ENCODE data around the gene FKBP1B.
"Not testable (repeated sequence)": the region's sequence is repeated elsewhere in the genome, so short reads cannot be mapped to it uniquely, and the experiment has no call there.

Gene FKBP1B

GRCh38 chr2:24022975-24023575 lies 26.5 kb upstream of the FKBP1B start:
- no peak for DNase-seq (ENCODE audit: low read depth)

DNA sequence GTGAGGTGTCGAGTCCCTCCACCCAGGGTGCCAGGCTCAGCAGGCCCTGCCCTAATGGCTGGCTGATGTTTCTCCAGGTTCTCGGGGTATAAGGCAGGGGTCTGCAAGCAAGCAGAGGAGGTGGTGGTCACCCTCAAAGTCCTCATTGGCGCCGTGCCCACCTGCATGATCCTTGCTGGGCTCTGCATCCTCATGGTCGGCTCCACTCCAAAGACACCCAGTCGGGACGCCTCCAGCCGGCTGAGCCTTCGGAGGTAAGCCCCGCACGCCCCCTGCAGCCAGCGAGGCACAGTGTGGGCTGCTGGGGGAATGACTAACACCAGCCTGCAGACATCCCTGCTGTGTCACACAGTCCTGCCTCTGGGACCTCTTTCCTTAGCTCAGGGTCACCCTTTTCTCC lies 25.5 kb upstream of the FKBP1B start:
- DNase-seq (ENCODE audit: low read depth), result no peak

DNA sequence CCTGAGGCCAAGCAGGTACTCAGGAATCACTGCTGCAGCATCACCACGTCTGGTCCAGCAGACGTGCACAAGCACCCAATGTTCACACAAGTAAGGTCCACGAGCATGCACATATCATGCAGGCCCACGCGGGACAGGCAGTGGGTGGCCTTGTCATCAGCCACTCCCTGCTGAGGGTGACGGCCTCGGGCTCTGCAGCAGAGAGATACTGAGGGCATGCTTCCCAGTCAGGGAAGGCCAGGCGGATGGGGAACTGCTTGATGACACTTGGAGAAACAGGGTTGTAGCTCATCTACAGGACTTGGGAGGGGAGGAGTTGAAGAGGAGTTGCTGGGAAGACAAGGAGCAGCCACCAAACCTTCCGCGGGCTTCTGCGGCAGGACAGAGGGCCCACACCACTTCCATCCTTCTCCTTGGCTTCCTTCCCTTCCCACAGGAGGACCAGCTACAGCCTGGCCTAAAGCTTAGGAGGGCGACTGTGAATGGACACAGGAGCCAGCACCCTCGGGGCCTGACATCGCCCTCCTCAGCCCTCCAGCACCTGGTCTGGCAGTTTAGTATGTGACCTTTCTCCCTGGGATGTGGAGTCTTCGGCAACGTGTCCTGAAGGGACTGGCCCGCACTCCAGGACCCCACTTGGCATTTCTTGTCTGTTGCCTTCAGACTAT lies 24.4 kb upstream of the FKBP1B start:
- DNase-seq (ENCODE audit: low read depth), result no peak

DNA sequence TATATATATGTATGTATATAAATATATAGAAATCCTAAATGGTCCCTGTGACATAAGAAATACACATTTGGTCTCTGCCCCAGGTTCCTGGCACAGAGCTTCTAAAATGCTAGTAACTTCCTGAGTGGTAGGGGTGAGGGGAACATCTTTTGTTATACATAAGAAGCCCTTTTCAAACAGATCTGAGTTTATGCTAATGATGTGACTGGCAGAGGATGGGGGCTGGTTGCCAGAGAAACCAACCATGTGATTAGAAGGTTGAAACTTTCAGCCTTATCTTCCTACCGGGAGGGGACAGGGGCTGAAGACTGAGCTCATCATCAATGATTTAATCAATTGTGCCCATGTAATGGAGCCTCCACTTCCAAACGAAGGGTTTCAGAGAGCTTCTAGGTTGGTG lies 23.3 kb upstream of the FKBP1B start:
- DNase-seq (ENCODE audit: low read depth), result no peak

GRCh38 chr2:24038786-24039499 lies 10.6 kb upstream of the FKBP1B start:
- DNase-seq (ENCODE audit: low read depth), result no peak

DNA sequence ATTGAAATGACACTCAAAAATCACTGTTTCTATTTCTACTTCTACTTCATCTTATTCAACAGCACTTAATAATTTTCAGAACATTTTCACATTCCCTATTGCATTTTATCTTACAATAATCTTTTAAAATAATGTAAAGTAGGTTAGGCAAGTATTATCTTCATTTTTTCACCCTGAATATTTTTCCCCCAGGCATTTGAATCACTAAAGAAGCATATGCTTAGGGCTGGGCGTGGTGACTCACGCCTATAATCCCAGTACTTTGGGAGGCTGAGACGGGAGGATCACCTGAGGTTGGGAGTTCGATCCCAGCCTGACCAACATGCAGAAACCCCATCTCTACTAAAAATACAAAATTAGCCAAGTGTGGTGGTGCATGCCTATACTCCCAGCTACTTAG lies 9.0 kb upstream of the FKBP1B start:
- no peak for DNase-seq (ENCODE audit: low read depth)

DNA sequence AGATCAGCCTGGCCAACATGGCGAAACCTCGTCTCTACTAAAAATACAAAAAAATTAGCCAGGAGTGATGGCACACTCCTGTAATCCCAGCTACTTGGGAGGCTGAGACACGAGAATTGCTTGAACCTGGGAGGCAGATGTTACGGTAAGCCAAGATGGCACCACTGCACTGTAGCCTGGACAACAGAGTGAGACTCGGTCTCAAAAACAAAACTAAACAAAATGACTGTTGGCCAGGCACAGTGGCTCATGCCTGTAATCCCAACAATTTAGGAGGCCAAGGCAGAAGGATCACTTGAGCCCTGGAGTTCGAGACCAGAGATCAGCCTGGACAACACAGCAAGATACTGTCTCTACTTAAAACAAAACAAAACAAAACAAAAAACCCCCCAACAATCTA lies 6.4 kb upstream of the FKBP1B start:
- DNase-seq (ENCODE audit: low read depth), result not testable (repeated sequence)

DNA sequence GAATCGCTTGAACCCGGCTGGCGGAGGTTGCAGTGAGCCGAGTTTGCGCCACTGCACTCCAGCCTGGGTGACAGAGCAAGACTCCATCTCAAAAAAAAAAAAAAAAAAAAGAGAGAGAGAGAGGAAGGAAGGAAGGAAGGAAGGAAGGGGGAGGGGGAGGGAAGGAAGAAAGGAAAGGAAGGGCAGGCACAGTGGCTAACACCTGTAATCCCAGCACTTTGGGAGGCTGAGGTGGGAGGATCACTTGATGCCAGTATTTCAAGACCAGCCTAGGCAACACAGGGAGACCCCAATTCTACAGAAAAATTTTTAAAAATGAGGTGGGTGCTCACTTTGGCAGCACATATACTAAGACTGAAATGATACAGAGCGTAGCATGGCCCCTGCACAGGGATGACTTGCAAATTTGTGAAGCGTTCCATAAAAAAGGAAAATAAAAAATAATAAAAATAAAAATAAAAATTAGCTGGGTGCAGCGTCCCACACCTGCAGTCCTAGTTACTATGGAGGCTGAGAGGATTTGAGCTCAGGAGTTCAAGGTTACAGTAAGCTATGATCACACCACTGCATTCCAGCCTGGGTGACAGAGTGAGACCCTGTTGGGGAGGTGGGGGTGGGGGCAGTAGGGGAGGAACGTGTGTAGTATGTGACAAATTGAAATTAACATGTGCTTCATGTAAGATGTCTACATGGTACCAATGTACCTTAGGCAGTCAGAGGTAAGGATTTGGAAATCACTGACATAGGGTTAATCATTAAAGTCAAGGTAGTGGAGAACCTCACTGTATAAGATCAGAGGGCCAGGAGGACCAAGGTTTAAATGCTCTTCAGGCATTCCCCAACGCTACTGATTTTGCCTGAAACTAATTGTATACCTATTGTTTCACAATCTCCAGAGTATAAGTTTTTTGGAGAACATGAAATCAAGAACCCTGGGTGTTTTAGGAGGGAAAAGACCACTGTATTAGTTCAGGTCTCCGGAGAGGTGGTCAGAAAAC lies 3.7 kb upstream of the FKBP1B start:
- DNase-seq (ENCODE audit: low read depth), result no peak

GRCh38 chr2:24046599-24046929 lies 3.0 kb upstream of the FKBP1B start:
- no peak for DNase-seq (ENCODE audit: low read depth)

- DNase-seq (ENCODE audit: low read depth), result peak; percentile 93
Observed at GRCh38 chr2:24046930-24047702, 2.4 kb upstream of the FKBP1B start, which contains the start of gene WDCP. TSS of gene WDCP (minus strand) at chr2:24047391. CDS start at chr2:24039494, 7,897 bp downstream.

- DNase-seq (ENCODE audit: low read depth), result no peak
Observed at GRCh38 chr2:24047703-24048033, 1.9 kb upstream of the FKBP1B start.

DNA sequence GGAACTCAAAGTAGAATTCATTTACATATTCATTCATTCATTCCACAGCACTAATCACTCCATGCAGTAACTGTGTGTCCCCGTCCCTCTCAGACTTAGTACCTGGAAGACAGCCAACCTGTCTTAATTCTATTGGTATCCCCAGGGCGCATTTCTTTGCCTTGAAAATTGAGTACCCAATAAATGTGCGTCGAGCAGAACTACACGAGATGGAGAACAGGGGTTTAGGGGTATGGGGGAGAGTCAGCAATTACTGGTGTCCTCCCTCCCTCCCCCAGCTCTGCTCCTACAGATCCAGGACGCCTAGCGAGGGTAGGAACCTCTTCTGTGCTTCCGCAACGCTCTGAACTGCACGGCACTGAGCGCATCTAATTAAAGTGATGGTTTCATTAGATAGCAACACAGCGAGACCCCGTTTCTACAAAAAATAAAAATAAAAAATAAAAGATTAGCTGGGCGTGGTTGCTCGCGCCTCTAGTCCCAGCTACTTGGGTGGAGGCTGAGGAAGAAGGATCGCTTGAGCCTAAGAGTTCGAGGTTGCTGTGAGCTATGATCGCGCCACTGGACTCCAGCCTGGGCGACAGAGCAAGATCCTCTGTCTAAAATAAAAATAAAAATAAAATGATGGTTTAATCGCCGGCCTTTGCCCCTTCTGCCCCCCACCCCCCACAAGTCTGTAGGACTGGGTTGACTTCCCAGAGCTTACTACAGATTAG lies 614 bp upstream of the FKBP1B start:
- DNase-seq (ENCODE audit: low read depth), result no peak

DNA sequence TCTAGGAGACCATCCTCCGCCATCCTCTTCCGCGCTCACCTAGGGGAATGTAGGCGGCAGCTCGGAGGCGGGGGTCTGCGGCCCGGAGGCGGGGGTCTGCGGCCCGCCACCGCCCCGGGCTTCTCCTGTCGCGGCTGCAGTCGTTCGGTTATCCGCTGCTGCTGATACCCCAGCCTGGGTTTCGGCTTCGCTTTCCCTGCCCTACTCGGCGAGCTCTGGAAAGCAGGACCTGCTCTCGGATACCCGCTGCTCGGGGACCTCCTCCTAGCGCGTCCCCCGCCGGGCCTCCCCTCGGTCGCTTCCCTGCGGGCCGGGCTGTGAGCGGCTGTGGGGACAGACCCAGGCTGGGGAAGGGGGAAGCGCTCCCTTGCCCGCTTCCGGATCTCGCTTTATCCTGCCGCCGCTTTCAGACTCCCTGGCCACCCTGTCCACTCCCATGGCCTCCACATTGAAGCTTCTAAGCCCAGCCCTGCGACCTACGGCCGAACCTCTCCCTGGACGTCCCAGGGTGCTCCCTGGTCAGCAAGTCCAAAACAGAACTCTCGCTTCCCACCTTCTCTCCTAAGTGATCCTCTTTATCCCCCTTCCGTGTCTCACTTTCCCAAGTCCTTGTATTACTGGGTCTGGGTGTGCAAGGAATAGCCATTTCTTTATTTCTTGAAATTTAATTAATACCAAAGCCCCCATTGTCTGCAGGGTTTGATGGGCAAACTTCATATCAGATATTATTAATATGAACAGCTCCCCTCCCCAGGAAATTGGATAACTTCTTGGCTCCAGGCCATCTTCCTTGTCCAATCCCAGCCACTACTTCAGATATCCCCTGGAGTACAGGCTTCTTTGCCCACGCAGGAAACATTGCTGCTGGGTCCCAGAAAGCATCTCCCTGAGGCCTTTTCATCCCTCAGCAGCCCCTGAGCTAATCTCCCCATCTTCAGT lies 769 bp downstream of the FKBP1B start:
- no peak for DNase-seq (ENCODE audit: low read depth)

GRCh38 chr2:24051833-24052232 lies 2.3 kb downstream of the FKBP1B start:
- DNase-seq (ENCODE audit: low read depth), result no peak

GRCh38 chr2:24052951-24053350 lies 3.4 kb downstream of the FKBP1B start:
- DNase-seq (ENCODE audit: low read depth), result no peak

DNA sequence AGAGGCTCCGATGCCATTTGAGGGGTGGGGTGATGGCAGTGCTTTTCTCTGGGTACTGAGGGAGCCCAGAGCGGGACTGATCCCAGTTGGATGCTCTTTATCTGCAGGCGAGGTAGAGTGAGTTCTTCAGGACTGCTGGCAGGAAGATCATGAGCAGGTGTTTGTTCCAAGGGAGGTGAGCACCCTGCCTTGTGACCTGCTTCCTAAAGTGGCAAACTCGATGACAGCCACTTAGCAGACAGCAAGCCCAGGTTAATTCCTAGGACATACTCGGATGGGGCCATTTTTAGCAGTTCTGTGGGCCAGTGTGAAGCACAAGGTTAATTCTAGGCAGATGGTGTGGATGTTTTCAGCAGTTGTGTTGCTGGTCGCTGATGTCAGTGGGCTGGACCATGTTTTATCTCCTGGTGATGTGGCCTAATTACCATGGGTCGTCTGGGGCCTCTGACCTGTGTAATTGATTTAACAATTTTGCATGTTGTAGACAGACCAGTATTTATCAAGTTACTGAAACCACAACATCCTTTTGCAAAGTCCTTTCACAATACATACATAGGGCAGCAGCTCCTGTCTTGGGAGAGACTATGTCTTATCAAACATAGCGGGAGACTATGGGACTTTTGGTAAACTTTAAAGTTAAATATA lies 4.9 kb downstream of the FKBP1B start:
- no peak for DNase-seq (ENCODE audit: low read depth)

DNA sequence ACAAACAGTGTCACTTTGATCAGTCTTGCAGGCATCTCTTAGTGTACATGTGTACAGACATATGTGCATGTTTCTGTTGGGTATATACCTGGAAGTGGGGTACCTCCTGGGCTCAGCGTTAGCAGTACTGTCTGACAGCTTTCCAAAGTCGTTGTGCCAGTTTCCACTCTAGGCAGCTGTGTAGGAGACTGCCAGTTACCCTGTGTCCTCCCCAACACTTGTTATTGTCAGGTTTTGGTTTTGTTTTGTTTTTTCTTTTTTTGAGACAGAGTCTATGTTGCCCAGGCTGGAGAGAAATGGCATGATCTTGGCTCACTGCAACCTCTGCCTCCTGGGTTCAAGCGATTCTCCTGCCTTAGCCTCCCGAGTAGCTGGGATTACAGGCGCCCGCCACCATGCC lies 6.2 kb downstream of the FKBP1B start:
- no peak for DNase-seq (ENCODE audit: low read depth)

GRCh38 chr2:24058564-24059271 lies 9.2 kb downstream of the FKBP1B start:
- no peak for DNase-seq (ENCODE audit: low read depth)

GRCh38 chr2:24065341-24065740 lies 15.8 kb downstream of the FKBP1B start:
- no peak for DNase-seq (ENCODE audit: low read depth)
